Measurements from ENCODE around the gene GATA1. TPM values are rescaled to one million over a fixed set of nuclear protein-coding genes. Genes with fewer than 3 reads are reported as not detected.
"Not testable (repeated sequence)": the region's sequence is repeated elsewhere in the genome, so short reads cannot be mapped to it uniquely, and the experiment has no call there.

The GATA1 gene
- polyA plus RNA-seq, 1 donor = 0.48 TPM

- no peak for DNase-seq
Observed at GRCh38 chrX:48814722-48815121, 28.3 kb downstream of the GATA1 start.

DNA sequence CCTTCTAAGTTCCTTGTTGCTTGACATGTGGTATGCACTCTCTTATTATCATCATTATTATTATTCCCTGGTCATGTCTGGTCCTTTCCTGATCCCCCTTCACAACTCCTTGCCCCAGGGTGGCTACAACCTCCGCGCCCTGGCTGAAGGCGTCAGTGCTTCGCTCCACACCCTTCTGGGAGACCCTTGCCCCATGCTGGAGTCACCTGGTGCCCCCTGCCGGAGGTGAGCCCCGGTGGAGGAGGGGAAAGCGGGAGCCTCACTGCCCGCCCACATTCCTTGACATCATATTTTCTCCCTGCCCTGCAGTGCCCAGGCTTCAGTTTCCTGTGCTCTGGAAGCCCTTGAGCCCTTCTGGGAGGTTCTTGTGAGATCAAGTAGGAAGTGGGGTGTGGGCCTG is 28.9 kb downstream of the GATA1 start:
- no peak for DNase-seq

DNA sequence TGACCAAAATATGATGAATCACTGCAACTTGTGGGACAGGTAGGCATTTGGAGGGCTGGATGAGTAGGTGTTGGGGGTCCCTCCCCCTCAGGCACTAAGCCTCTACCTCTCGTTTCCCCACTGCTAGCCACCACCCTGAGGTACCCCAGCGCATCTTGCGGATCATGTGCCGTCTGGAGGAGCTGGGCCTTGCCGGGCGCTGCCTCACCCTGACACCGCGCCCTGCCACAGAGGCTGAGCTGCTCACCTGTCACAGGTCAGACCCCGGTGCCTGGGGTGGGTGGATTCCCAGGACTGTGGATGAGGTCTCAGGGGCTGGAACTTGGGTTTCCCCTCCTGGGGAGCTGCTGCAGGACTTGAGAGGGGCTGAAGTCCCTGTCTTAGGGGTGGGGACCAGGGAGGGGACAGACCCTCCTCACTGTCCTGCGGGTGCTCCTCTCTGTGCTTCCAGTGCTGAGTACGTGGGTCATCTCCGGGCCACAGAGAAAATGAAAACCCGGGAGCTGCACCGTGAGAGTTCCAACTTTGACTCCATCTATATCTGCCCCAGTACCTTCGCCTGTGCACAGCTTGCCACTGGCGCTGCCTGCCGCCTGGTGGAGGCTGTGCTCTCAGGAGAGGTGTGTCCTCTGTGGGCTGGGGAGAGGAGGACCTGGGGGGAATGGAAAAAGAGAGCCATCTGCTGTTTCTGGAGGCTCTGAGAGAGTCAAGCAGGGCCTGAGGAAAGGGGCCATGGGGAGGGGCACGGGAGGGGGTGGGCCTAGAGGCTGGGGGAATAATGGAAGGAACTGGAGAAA is 29.8 kb downstream of the GATA1 start:
- DNase-seq = no peak

- no peak for DNase-seq
Observed at GRCh38 chrX:48818098-48818497, 31.7 kb downstream of the GATA1 start.

- no peak for DNase-seq
Observed at GRCh38 chrX:48818866-48819265, 32.5 kb downstream of the GATA1 start.

DNA sequence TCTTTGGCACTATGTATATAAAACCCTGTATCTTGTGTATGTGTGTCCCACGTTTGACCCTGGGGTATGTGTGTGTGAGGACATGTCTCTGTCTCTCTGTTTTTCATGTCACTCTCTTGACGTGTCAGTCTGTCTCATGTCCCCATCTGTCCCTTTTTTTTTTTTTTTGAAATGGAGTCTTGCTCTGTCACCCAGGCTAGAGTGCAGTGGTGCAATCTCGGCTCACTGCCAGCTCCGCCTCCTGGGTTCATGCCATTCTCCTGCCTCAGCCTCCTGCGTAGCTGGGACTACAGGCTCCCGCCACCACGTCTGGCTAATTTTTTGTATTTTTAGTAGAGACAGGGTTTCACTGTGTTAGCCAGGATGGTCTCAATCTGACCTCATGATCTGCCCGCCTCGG is 33.0 kb downstream of the GATA1 start:
- not testable (repeated sequence) for DNase-seq

DNA sequence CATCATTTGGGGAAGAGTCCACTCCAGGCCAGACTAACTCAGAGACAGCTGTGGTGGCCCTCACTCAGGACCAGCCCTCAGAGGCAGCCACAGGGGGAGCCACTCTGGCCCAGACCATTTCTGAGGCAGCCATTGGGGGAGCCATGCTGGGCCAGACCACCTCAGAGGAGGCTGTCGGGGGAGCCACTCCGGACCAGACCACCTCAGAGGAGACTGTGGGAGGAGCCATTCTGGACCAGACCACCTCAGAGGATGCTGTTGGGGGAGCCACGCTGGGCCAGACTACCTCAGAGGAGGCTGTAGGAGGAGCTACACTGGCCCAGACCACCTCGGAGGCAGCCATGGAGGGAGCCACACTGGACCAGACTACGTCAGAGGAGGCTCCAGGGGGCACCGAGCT is 36.7 kb downstream of the GATA1 start:
- DNase-seq = no peak

- DNase-seq = no peak
Observed at GRCh38 chrX:48824066-48824465, 37.7 kb downstream of the GATA1 start.

DNA sequence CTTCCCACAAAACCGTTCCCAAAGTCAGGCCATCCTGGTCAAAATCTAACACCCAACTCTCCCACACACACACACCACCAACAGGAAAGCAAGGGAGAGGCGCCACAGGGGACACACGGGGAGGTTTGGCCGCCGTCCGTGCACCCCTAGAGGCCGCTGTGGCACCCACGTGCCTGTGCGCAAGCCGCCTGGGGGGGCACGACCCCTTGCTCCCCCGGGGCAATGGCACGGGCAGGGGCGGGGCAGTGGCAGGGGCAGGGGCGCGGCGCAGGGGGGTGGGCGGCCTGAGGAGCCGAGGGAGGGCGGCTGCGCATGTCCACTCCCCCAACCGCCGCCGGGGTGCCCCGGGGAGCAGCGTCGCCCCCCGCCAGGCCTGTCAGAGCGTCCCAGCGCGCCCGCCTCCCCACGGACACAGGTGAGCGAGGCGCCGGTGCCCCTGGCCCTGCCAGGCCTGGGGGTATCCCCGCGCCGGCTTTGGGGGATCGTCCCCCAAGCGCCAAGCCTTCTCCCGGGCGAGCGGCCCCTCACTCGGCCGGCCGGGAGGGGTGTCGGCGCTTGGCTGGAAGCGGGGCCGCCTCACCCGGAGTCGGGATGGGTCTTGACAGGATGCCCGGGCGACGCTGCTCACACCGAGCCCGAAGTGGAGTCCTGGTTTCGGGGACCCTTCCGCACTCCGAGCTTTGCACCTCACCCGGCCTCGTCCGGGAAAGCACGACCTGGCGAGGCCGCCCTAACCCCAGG is 39.9 kb downstream of the GATA1 start, which contains the start of gene ERAS:
TSS of gene ERAS (plus strand) at position 379 of the 741 bp plus-strand sequence. CDS start 2,611 bp downstream, outside the sequence.
- no peak for DNase-seq

- DNase-seq = no peak
Observed at GRCh38 chrX:48826876-48827653, 40.7 kb downstream of the GATA1 start.

GRCh38 chrX:48827654-48827968 is 41.2 kb downstream of the GATA1 start:
- DNase-seq = no peak

DNA sequence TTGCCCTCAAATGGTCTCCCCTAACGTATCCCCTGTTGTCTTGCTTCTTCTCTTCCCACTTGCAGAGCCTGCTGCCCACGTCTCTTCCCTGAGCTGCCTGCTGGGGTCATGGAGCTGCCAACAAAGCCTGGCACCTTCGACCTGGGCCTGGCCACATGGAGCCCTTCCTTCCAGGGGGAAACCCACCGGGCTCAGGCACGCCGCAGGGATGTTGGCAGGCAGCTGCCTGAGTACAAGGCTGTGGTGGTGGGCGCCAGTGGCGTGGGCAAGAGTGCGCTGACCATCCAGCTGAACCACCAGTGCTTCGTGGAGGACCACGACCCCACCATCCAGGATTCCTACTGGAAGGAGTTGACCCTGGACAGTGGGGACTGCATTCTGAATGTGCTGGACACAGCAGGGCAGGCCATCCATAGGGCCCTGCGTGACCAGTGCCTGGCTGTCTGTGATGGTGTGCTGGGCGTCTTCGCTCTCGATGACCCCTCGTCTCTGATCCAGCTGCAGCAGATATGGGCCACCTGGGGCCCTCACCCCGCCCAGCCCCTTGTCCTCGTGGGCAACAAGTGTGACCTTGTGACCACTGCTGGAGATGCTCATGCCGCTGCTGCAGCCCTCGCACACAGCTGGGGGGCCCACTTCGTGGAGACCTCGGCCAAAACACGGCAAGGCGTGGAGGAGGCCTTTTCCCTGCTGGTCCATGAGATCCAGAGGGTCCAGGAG is 42.8 kb downstream of the GATA1 start:
- no peak for DNase-seq

DNA sequence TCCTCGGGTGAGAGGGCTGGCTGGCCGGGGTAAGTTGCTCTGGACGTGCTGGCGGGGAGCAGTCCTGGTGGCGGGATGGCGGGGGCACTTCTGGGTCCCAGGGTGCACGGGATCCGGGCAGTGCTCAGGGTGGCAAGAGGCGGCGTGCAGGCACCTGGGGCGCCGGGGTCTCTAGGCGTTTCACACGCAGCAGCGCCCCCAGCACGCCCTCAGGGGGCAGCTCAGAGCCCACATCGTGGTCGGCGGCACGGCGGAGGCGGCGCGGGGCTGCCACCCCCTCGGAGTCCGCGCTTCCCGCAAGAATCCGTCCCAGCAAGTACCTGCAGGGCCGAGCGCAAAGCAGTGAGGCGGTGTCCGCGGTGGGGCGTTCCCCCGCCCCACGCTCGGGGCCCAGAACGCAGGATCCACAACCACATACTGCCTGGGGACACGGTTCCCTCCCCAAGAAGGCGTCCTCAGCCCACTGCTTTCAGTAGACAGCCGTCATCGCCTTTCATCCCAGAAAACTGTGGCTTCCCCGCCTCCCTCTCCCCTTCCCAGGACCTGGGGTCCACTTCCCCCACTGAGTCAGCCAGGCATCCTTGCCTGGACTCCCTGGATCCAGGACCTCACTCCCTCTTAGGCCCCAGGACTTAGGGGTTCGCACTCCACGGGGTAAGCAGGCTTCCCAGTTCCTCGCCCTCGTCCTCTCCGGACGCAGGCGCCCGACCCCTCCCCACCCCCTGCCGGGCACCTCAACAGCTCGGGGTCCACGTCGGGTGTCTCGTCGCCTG is 44.9 kb downstream of the GATA1 start:
- DNase-seq = no peak

DNA sequence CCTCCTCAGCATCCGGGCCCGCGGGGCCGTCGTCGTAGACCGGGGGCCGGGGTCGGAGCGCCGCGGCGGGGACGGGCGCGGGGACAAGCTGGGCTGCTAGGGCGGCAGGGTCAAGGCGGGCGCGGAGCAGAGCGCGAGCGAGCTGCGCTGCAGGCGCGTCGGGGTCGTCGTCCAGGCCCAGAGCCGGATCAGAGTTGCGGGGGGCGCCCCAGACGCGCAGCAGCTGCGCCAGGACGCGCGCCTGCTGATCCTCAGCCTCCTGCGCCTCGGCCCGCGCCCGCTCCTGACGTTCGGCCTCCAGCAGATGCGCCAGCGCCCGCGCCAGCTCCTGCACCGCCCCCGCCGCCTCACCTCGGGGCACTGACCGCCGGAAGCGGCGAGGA is 45.5 kb downstream of the GATA1 start:
- DNase-seq = no peak

DNA sequence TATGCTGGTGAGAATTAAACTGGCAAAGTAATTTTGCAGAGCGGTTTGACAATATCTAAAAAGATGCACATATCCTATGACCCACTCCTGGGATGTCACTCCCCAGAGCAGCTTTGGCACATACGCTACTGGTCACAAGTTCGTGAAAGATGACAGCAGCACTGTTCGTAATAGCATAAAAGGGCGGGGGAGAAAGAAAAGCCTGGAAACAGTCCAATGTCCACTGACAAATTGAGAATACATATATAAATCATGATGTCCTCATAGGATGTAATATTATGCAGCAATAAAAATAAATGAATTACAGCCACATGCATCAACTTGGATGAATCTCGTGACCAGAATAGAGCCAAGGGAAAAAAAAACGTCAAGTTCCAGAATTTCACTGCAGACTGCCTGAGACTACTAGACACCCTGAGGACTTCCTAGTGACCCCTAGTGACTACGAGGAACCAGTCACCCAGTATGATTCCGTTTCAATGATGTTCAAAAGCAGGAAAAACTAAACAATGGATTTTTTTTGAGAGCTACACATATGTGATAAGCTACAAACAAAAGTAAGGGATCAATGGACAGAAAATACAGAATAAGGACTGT is 47.2 kb downstream of the GATA1 start:
- no peak for DNase-seq

DNA sequence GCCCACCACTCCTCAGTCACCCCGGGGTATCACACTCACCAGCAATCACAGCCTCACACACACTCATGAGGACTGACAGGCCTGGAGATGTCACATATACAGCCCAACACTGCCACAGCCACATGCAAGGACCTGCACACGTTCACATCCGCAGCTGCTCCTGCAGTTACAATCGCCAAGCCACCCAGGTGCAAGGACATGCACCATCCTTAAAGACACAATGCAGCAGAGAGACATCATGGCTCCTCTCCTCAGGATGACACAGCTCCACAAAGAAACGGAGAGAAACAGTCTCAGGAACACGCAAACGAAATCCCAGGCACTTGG is 48.0 kb downstream of the GATA1 start:
- no peak for DNase-seq

DNA sequence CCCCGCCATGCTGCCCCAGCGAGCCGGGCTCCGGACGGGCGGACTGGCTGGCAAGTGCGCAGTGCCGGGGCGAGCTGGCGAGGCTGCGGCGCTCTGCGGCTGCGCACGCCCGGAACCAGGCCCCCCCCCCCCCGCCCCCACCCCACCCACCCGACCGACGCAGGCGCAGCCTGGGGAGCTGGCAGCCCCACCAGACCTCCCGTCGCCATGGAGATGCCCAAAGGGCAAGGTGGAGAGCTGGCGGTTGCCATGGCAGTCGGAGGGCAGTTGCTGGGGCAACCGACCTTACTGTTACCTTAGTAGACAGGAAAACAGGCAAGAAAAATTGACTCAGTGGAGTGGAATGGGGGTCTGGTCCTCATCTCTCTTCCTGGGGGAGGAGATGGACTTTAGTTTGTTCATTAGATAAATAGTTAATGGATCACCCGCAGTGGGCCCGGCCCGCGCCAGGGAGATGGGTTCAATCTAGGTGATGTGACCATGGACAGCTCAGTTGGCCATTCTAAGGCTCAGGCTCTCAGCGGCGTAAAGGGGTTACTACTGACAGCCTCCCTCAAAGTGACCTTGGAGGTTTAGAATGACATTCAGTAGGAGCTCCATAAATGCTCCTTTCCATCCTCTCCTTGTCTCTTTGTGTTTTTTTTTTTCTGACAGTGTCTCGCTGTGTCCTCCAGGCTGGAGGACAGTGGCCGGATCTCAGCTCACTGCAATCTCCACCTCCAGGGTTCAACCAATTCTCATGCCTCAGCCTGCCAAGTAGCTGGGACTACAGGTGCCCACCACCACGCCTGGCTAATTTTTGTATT is 49.3 kb downstream of the GATA1 start, which contains the start of gene PCSK1N:
TSS of gene PCSK1N (minus strand) at position 87 of the 806 bp plus-strand sequence. CDS start at position 9, 78 bp downstream.
- peak; percentile 66 for DNase-seq

GRCh38 chrX:48839686-48840085 is 53.3 kb downstream of the GATA1 start:
- no peak for DNase-seq

Data from left kidney (tissue), 2 donors.